KMS-11 (cell line): ENCODE measurements around the gene ARFGAP1.

Experiments used
- H2AFZ ChIP-seq: fragments of 200-600 bp; sonication (generic); 2 replicates; pipeline ENCODE4 v1.6.1; 2016; ENCODE audit warnings: antibody characterized with exemption, mixed run types, low read depth
- H3K27ac ChIP-seq: fragments of 200-600 bp; sonication (generic); 2 replicates; pipeline ENCODE4 v1.6.1; 2016; ENCODE audit warnings: mild to moderate bottlenecking, mixed run types
- H3K27me3 ChIP-seq: fragments of 200-600 bp; sonication (generic); 2 replicates; pipeline ENCODE4 v1.6.1; 2017; ENCODE audit warnings: mild to moderate bottlenecking, low read depth, mixed run types, moderate library complexity; ENCODE audit not compliant: insufficient read depth
- H3K36me3 ChIP-seq: fragments of 200-600 bp; sonication (generic); 2 replicates; pipeline ENCODE4 v1.6.1; 2017; ENCODE audit warnings: mild to moderate bottlenecking, mixed run types; ENCODE audit not compliant: insufficient read depth
- H3K4me1 ChIP-seq: fragments of 200-600 bp; sonication (generic); 2 replicates; pipeline ENCODE4 v1.6.1; 2016; ENCODE audit warnings: mild to moderate bottlenecking, low read depth, mixed run types; ENCODE audit not compliant: poor library complexity, severe bottlenecking
- H3K4me2 ChIP-seq: fragments of 200-600 bp; sonication (generic); 2 replicates; pipeline ENCODE4 v1.7.0; 2016; ENCODE audit warnings: mild to moderate bottlenecking, mixed run types
- H3K4me3 ChIP-seq: fragments of 200-600 bp; sonication (generic); IDR thresholded peaks from 2 replicates; pipeline ENCODE4 v1.6.1; 2017; ENCODE audit warnings: low read depth, low read length, mixed read lengths; ENCODE audit not compliant: insufficient read depth
- H3K79me2 ChIP-seq: fragments of 200-600 bp; sonication (generic); 2 replicates; pipeline ENCODE4 v1.6.1; 2016; ENCODE audit warnings: low read depth, mixed run types; ENCODE audit not compliant: insufficient read depth
- H3K9ac ChIP-seq: fragments of 200-600 bp; sonication (generic); 2 replicates; pipeline ENCODE4 v1.6.1; 2016; ENCODE audit warnings: mild to moderate bottlenecking, mixed run types
- H4K20me1 ChIP-seq: fragments of 200-600 bp; sonication (generic); 2 replicates; pipeline ENCODE4 v1.6.1; 2016; ENCODE audit warnings: mild to moderate bottlenecking, mixed run types; ENCODE audit not compliant: insufficient read depth
- TF ChIP-seq, protein P1 (sequence below): fragments of 200-600 bp; sonication (generic); conservative IDR thresholded peaks from 2 replicates; pipeline ENCODE4 v1.6.1; 2017; ENCODE audit warnings: low read depth, mild to moderate bottlenecking, antibody characterized with exemption, low read length, moderate library complexity, mixed read lengths

Gene ARFGAP1

DNA sequence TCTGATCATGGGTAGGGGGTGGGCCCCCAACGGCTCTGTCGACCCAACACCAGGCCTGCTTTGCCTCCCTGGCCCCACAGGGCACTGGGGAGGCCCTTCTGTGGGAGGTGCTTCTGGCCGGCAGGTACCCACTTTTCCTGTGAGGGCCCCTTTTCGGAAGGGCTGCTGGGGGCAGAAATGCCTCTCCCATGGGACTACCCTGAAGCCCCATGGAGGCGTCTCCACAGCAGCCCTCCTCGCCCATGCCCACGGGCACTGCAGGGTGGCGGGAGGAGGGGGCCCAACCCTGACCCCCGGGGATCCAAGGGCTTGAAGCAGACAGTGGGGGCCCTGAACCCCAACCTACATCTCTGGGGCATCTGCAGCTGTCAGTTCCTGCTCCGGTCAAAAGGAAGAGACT lies 34.6 kb upstream of the ARFGAP1 start:
- H3K4me2 ChIP-seq = no peak overlapping the region
- peaks cover 93% of the 10 kb centered on the region for H3K27me3 ChIP-seq
- no peaks in the 10 kb centered on the region for H3K4me1 ChIP-seq
- no peaks in the 10 kb centered on the region for H4K20me1 ChIP-seq
- no peaks in the 10 kb centered on the region for H3K79me2 ChIP-seq
- TF ChIP-seq, protein P1, sequence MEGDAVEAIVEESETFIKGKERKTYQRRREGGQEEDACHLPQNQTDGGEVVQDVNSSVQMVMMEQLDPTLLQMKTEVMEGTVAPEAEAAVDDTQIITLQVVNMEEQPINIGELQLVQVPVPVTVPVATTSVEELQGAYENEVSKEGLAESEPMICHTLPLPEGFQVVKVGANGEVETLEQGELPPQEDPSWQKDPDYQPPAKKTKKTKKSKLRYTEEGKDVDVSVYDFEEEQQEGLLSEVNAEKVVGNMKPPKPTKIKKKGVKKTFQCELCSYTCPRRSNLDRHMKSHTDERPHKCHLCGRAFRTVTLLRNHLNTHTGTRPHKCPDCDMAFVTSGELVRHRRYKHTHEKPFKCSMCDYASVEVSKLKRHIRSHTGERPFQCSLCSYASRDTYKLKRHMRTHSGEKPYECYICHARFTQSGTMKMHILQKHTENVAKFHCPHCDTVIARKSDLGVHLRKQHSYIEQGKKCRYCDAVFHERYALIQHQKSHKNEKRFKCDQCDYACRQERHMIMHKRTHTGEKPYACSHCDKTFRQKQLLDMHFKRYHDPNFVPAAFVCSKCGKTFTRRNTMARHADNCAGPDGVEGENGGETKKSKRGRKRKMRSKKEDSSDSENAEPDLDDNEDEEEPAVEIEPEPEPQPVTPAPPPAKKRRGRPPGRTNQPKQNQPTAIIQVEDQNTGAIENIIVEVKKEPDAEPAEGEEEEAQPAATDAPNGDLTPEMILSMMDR = no peak
- H3K9ac ChIP-seq = no peak overlapping the region
- no peak overlapping the region for H3K4me3 ChIP-seq
- H3K27ac ChIP-seq = no peak overlapping the region
- H3K36me3 ChIP-seq = no peaks in the 10 kb centered on the region
- H2AFZ ChIP-seq = no peak overlapping the region

DNA sequence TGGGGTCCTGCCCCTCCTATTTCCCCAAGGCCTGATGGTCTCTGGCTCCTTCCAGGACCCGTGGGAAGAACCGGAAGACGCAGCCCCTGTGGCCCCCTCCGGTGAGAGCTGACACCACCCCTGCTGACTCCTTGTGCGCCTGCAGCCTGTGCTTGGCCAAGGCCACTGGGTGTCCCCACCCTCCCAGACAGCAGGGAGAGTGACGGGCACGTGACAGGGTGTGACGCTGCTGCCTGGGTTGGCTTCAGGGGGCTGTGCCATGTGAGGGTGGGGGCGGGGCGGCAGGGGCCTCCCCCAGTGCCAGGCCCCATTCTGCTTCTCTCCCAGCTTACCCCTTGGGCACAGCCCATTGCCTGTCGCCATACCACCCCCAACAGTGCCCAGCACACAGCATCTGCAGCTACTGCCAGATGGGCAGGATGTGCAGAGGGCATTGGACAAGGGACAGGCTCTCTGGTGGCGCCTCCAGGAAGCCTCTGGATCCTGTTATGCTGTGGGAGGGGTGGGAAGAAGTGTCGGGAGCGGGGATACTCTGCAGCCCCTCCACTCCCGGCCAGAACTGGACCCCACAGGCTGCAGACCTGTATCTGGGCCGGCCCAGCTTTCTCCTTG lies 34.0 kb upstream of the ARFGAP1 start:
- no peak overlapping the region for H3K27ac ChIP-seq
- H3K27me3 ChIP-seq = peaks cover 93% of the 10 kb centered on the region
- no peak overlapping the region for H3K4me3 ChIP-seq
- no peaks in the 10 kb centered on the region for H4K20me1 ChIP-seq
- TF ChIP-seq, protein P1 = no peak
- no peaks in the 10 kb centered on the region for H3K36me3 ChIP-seq
- H3K79me2 ChIP-seq = no peaks in the 10 kb centered on the region
- H3K4me2 ChIP-seq = no peak overlapping the region
- H3K4me1 ChIP-seq = no peaks in the 10 kb centered on the region
- no peak overlapping the region for H3K9ac ChIP-seq
- H2AFZ ChIP-seq = no peak overlapping the region

DNA sequence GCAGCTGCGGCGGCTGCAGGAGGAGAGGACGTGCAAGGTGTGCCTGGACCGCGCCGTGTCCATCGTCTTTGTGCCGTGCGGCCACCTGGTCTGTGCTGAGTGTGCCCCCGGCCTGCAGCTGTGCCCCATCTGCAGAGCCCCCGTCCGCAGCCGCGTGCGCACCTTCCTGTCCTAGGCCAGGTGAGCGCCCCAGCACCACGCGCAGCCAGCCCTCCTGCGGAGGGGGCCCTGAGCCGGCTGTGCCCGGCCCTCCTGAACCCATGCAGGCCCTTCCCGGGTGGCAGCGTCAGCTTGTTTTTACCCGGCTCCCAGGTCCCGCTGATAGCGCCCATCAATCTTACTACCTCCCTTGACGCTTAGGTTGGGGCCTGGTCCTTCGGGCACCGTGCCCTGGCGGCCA lies 33.2 kb upstream of the ARFGAP1 start:
- Histone ChIP-seq H4K20me1 (no peaks in the 10 kb centered on the region), H3K27me3 (peaks cover 96% of the 10 kb centered on the region), H3K79me2 (no peaks in the 10 kb centered on the region), H2AFZ (no peak overlapping the region), H3K4me2 (no peak overlapping the region), H3K4me1 (no peaks in the 10 kb centered on the region), H3K36me3 (no peaks in the 10 kb centered on the region), H3K4me3 (no peak overlapping the region), H3K27ac (no peak overlapping the region), H3K9ac (no peak overlapping the region)
- TF ChIP-seq, protein P1 = no peak

- H3K27me3 ChIP-seq = peaks cover 96% of the 10 kb centered on the region
- no peaks in the 10 kb centered on the region for H3K79me2 ChIP-seq
- TF ChIP-seq, protein P1 = no peak
- H2AFZ ChIP-seq = no peak overlapping the region
- H3K4me1 ChIP-seq = no peaks in the 10 kb centered on the region
- no peak overlapping the region for H3K4me3 ChIP-seq
- no peak overlapping the region for H3K27ac ChIP-seq
- no peaks in the 10 kb centered on the region for H3K36me3 ChIP-seq
- no peaks in the 10 kb centered on the region for H4K20me1 ChIP-seq
- no peak overlapping the region for H3K9ac ChIP-seq
- no peak overlapping the region for H3K4me2 ChIP-seq
These were observed 32.6 kb upstream of the ARFGAP1 start for GRCh38 chr20:63240004-63240403.
